ENCODE measurements around the gene RSKR.

DNA sequence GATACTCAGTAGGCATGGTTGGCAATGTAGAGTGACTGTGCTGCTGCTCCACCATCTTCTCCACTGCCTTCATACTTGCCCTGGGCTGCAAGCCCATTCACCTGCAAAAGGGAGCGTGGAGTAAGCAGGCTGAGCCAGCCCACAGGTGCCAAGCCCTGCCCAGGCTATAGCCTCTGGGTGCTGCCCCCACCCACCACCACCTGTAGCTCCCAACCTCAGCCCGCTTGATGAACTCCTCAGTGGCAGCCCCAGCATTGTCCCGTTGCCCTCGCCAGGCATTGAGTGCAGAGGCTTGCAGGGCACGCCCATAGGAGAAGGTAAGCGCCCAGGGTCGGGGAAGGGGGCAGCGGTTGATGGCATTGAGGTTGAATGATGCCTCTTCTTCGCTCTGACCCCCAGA lies 40.5 kb downstream of the RSKR start:
- TF ChIP-seq CTCF (IDR thresholded peaks at IDR 0.05) (no peak), EZH2 (IDR thresholded peaks at IDR 0.05; ENCODE audit: borderline replicate concordance, insufficient read depth, low read depth, low read length, poor library complexity, severe bottlenecking) (no peak)

Data from B cell (primary cell).